ENCODE data around the gene TSHR. TPM values are rescaled to one million over a fixed set of nuclear protein-coding genes. Genes with fewer than 3 reads are reported as not detected.

The TSHR gene
- total RNA-seq, 4 donors from 2014 or later = 0.37 to 2.4 (median 0.85) TPM

DNA sequence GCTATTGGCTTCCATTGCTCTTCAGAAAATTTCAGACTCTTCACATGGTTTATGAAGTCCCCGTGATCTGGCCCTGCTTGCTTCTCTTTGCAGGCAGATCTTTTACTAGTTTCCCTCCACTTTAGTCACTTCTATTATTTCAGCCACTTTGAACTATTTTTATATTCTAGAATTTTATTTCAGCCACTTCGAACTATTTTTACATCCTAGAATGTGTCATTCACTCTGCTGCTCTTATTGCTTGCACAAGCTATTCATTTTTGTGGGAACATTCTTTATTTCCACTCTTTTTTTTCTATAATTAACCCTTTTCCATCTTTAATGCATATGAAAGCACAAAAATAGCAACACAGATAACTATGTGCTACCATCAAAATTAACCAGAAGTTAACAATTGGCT lies 24.5 kb downstream of the TSHR start:
- H3K9me3 ChIP-seq = no peaks in the 10 kb centered on the region
- intact Hi-C loops (cut with DNase I; ENCODE audit: low total_unique reads) (no loop called here), in situ Hi-C loops (cut with MboI; ENCODE audit: low pct_ligation_motif_present in 1 of 4, low pct_unique_long_range_greater_than_20kb in 1 of 4, low sequenced_read_pairs in 3 of 4) (loop anchor here in 3 of 4 donors (25.0 kb wide), 1 partner anchor 482 kb away; no protein-coding TSS in a partner anchor)
- no peak overlapping the region for H3K27ac ChIP-seq
- 88 to 100% methylated on average over 2 of the region's 2 CpGs for WGBS, 2 donors (ENCODE audit: low coverage in 1 of 2)
- H3K4me3 ChIP-seq = no peak overlapping the region
- peaks cover 0 to 14% (median 2%) of the 10 kb centered on the region in 4 donors for H3K4me1 ChIP-seq
- TF ChIP-seq, protein P1, sequence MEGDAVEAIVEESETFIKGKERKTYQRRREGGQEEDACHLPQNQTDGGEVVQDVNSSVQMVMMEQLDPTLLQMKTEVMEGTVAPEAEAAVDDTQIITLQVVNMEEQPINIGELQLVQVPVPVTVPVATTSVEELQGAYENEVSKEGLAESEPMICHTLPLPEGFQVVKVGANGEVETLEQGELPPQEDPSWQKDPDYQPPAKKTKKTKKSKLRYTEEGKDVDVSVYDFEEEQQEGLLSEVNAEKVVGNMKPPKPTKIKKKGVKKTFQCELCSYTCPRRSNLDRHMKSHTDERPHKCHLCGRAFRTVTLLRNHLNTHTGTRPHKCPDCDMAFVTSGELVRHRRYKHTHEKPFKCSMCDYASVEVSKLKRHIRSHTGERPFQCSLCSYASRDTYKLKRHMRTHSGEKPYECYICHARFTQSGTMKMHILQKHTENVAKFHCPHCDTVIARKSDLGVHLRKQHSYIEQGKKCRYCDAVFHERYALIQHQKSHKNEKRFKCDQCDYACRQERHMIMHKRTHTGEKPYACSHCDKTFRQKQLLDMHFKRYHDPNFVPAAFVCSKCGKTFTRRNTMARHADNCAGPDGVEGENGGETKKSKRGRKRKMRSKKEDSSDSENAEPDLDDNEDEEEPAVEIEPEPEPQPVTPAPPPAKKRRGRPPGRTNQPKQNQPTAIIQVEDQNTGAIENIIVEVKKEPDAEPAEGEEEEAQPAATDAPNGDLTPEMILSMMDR (IDR thresholded peaks at IDR 0.05) = no peak
- TF ChIP-seq POLR2AphosphoS5 (IDR thresholded peaks at IDR 0.05) = no peak
- TF ChIP-seq EP300 (IDR thresholded peaks at IDR 0.05; ENCODE audit: low read depth) = no peak
- no peak for TF ChIP-seq POLR2A (IDR thresholded peaks at IDR 0.05)
- peaks cover 4% of the 10 kb centered on the region for H3K27me3 ChIP-seq
- no peaks in the 10 kb centered on the region for H3K36me3 ChIP-seq
- DNase-seq = no peak

DNA sequence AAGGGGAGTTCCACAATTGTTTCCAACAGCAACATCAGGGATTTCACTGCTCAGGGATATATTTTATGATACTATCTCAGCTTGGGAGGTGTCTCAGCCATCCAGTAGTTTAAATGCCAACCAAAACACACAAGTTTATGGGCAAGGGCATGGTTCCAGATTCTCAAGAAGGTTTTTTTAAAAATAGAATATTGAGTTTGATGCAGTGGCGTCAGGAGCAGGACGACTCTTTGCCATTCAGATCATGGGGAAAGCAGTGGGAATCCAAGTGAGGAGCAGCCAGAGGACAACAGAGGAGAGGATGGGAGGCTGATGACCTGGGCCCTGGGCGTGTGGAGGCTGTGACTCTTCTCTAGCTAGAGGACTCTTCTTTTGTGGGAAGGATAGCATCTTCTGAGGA lies 25.7 kb downstream of the TSHR start:
- H3K27me3 ChIP-seq = peaks cover 5% of the 10 kb centered on the region
- no peaks in the 10 kb centered on the region for H3K36me3 ChIP-seq
- H3K9me3 ChIP-seq = no peaks in the 10 kb centered on the region
- intact Hi-C loops (cut with DNase I; ENCODE audit: low total_unique reads) = no loop called here
- no peak overlapping the region for H3K27ac ChIP-seq
- no peak overlapping the region for H3K4me3 ChIP-seq
- DNase-seq = no peak
- peaks cover 0 to 14% (median 2%) of the 10 kb centered on the region in 4 donors for H3K4me1 ChIP-seq
- in situ Hi-C loops (cut with MboI; ENCODE audit: low pct_ligation_motif_present in 1 of 4, low pct_unique_long_range_greater_than_20kb in 1 of 4, low sequenced_read_pairs in 3 of 4) = loop anchor here in 3 of 4 donors (25.0 kb wide), 1 partner anchor 481 kb away; no protein-coding TSS in a partner anchor
- WGBS, 2 donors (ENCODE audit: low coverage in 1 of 2) = 42 to 46% methylated on average over 3 of the region's 3 CpGs
- TF ChIP-seq EP300 (IDR thresholded peaks at IDR 0.05; ENCODE audit: low read depth) = no peak
- TF ChIP-seq, protein P1 (IDR thresholded peaks at IDR 0.05) = no peak

DNA sequence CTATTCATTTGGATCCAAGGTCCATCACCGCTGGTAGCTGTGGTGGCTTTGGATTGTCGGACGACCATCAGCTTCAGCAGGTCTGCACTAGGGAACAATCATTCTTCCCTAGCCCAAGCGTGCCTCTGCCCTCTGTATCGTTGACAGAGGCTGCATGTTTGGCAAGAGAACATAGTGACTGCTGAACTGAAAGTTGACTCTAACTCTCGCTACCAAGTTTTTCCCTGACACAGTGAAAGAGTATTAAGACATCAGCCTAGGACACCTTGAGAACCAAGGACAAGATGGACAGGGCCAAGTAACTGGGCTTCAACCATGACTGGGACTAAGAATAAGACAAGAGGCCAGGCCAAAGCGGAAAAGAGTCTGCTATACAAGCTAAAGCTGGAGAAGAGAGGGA lies 26.3 kb downstream of the TSHR start:
- Histone ChIP-seq H3K4me3 (no peak overlapping the region), H3K36me3 (no peaks in the 10 kb centered on the region), H3K27ac (no peak overlapping the region), H3K4me1 (peaks cover 0 to 11% (median 2%) of the 10 kb centered on the region in 4 donors), H3K9me3 (no peaks in the 10 kb centered on the region), H3K27me3 (peaks cover 8% of the 10 kb centered on the region)
- intact Hi-C loops (cut with DNase I; ENCODE audit: low total_unique reads) (no loop called here), in situ Hi-C loops (cut with MboI; ENCODE audit: low pct_ligation_motif_present in 1 of 4, low pct_unique_long_range_greater_than_20kb in 1 of 4, low sequenced_read_pairs in 3 of 4) (loop anchor here in 3 of 4 donors (25.0 kb wide), 1 partner anchor 481 kb away; no protein-coding TSS in a partner anchor)
- TF ChIP-seq, protein P1 (IDR thresholded peaks at IDR 0.05) = no peak
- TF ChIP-seq POLR2A (IDR thresholded peaks at IDR 0.05) (no peak), POLR2AphosphoS5 (IDR thresholded peaks at IDR 0.05) (no peak), EP300 (IDR thresholded peaks at IDR 0.05; ENCODE audit: low read depth) (no peak)
- no peak for DNase-seq
- WGBS, 2 donors (ENCODE audit: low coverage in 1 of 2) = 85 to 100% methylated on average over 1 to 7 of the region's 7 CpGs

DNA sequence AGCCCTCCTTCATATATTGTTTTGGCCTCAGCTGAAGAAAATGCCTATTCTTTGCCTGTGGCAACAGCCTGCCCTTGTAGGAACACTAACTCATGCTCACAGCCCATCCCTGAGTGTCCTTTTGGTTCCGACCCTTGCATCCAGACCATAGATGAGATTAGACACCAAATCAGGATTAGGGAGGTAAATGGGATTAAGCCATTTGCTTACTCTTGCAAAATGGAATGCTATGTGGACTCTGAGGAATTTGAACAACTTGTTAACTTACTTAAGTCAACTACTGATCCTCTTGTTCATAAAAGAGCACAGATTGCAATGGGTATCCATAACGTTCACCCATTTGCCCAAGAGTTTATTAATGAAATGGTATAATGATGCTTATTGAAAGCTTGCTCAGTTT lies 27.3 kb downstream of the TSHR start:
- Histone ChIP-seq H3K9me3 (no peaks in the 10 kb centered on the region), H3K27me3 (peaks cover 8% of the 10 kb centered on the region), H3K27ac (no peak overlapping the region), H3K4me3 (no peak overlapping the region), H3K36me3 (no peaks in the 10 kb centered on the region), H3K4me1 (peaks cover 0 to 10% (median 2%) of the 10 kb centered on the region in 4 donors)
- DNase-seq = no peak
- 86 to 88% methylated on average over 2 of the region's 2 CpGs for WGBS, 2 donors (ENCODE audit: low coverage in 1 of 2)
- in situ Hi-C loops (cut with MboI; ENCODE audit: low pct_ligation_motif_present in 1 of 4, low pct_unique_long_range_greater_than_20kb in 1 of 4, low sequenced_read_pairs in 3 of 4) = loop anchor here in 3 of 4 donors (25.0 kb wide), 1 partner anchor 480 kb away; no protein-coding TSS in a partner anchor
- intact Hi-C loops (cut with DNase I; ENCODE audit: low total_unique reads) = no loop called here
- TF ChIP-seq POLR2AphosphoS5 (IDR thresholded peaks at IDR 0.05) = no peak
- TF ChIP-seq, protein P1 (IDR thresholded peaks at IDR 0.05) = no peak
- no peak for TF ChIP-seq EP300 (IDR thresholded peaks at IDR 0.05; ENCODE audit: low read depth)
- TF ChIP-seq POLR2A (IDR thresholded peaks at IDR 0.05) = no peak
